Choroid plexus epithelial cell (primary cell): ENCODE data around the gene CCM2.

ENCODE experiments used
- DNase-seq: peaks from one replicate; pipeline ENCODE4 v3.0.0-alpha.2; 2010; ENCODE audit warnings: low read depth
- H3K4me3 ChIP-seq: 2 replicates; pipeline ENCODE4 v1.5.1; 2011; ENCODE audit warnings: low read depth, mild to moderate bottlenecking, control low read depth, low read length, moderate library complexity
- CTCF ChIP-seq: conservative IDR thresholded peaks from 2 replicates; pipeline ENCODE4 v1.5.1; 2011; ENCODE audit warnings: low read depth, mild to moderate bottlenecking, control low read depth, inconsistent platforms, low read length, moderate library complexity

CCM2 gene

GRCh38 chr7:45060295-45060694 lies 60.3 kb downstream of the CCM2 start:
- no peak for TF ChIP-seq CTCF
- H3K4me3 ChIP-seq: no peak overlapping the region
- no peak for DNase-seq

- no peak for TF ChIP-seq CTCF
- no peak for DNase-seq
- H3K4me3 ChIP-seq: no peak overlapping the region
Observed at GRCh38 chr7:45061352-45061751, 61.4 kb downstream of the CCM2 start.

- no peak overlapping the region for H3K4me3 ChIP-seq
- TF ChIP-seq CTCF: no peak
- DNase-seq: no peak
Observed at GRCh38 chr7:45061806-45062425, 61.9 kb downstream of the CCM2 start.

GRCh38 chr7:45064047-45064725 lies 64.2 kb downstream of the CCM2 start:
- no peak for DNase-seq
- no peak overlapping the region for H3K4me3 ChIP-seq
- no peak for TF ChIP-seq CTCF

- DNase-seq: no peak
- TF ChIP-seq CTCF: no peak
- no peak overlapping the region for H3K4me3 ChIP-seq
Observed at GRCh38 chr7:45065031-45065995, 65.3 kb downstream of the CCM2 start.

GRCh38 chr7:45066409-45066808 lies 66.4 kb downstream of the CCM2 start:
- H3K4me3 ChIP-seq: no peak overlapping the region
- no peak for TF ChIP-seq CTCF
- DNase-seq: no peak
